GM19463 (cell line): ENCODE data around the gene SRRM2.

Experiments used
- ATAC-seq: cut with Tn5 transposase; IDR thresholded peaks from one replicate; pipeline ENCODE4 v1.9.1; 2021; ENCODE audit warnings: mild to moderate bottlenecking, moderate library complexity; ENCODE audit not compliant: unreplicated experiment

Gene SRRM2

GRCh38 chr16:2775131-2775716, 22.8 kb downstream of the SRRM2 start:
- no peak for ATAC-seq

- ATAC-seq: no peak
These were observed 23.5 kb downstream of the SRRM2 start for GRCh38 chr16:2775765-2776499.

- peak; percentile 26 for ATAC-seq
These were observed 24.2 kb downstream of the SRRM2 start for GRCh38 chr16:2776500-2777139.

- ATAC-seq: peak; percentile 87
These were observed 24.9 kb downstream of the SRRM2 start, which contains the start of gene ELOB for GRCh38 chr16:2777231-2777902. TSS of gene ELOB (minus strand) at chr16:2777280. CDS start at chr16:2777239, 41 bp downstream.

- ATAC-seq: no peak
These were observed 25.6 kb downstream of the SRRM2 start for GRCh38 chr16:2777903-2778629.

GRCh38 chr16:2778630-2778958, 26.2 kb downstream of the SRRM2 start:
- no peak for ATAC-seq

- no peak for ATAC-seq
These were observed 26.9 kb downstream of the SRRM2 start for GRCh38 chr16:2779151-2779920.

GRCh38 chr16:2779978-2780898, 27.8 kb downstream of the SRRM2 start:
- ATAC-seq: no peak

GRCh38 chr16:2782583-2783351, 30.3 kb downstream of the SRRM2 start:
- no peak for ATAC-seq

GRCh38 chr16:2783581-2784357, 31.3 kb downstream of the SRRM2 start:
- ATAC-seq: no peak

GRCh38 chr16:2784358-2785100, 32.1 kb downstream of the SRRM2 start:
- ATAC-seq: no peak

- no peak for ATAC-seq
These were observed 32.9 kb downstream of the SRRM2 start for GRCh38 chr16:2785101-2785991.

- no peak for ATAC-seq
These were observed 33.8 kb downstream of the SRRM2 start for GRCh38 chr16:2786061-2786825.

- ATAC-seq: no peak
These were observed 34.4 kb downstream of the SRRM2 start for GRCh38 chr16:2786826-2787151.

- no peak for ATAC-seq
These were observed 35.0 kb downstream of the SRRM2 start, which contains the start of gene PRSS33 for GRCh38 chr16:2787406-2787805. TSS of gene PRSS33 (minus strand) at chr16:2787560. CDS start at chr16:2786547, 1,013 bp downstream.
